ENCODE measurements around the gene S100A4. TPM values are rescaled to one million over a fixed set of nuclear protein-coding genes. Genes with fewer than 3 reads are reported as not detected.
A peak's percentile ranks its signal among the peaks of the same experiment; 100 is the strongest.

S100A4 gene
- total RNA-seq, 1 experiment from 2014 or later: 384 TPM

- ChIA-PET RAD21 (ENCODE audit: low non-redundant PET in 1 of 2, low total read pairs in 2 of 2, uncharacterized antibody in 2 of 2, unreplicated experiment in 2 of 2) (no interaction called here), POLR2A (interaction anchor here (1.0 to 2.1 kb wide), 4 partner anchors 22 to 29 kb away, joined by 3 to 10 read pairs (median 5); no protein-coding TSS in a partner anchor), CTCF (interaction anchor here (3.2 kb wide), 1 partner anchor 27 kb away, joined by 9 read pairs; the partner anchor contains the start of gene S100A2)
- H2AFZ ChIP-seq (ENCODE audit: low read depth, low read length, poor library complexity, severe bottlenecking): no peak overlapping the region
- H3K27me3 ChIP-seq (ENCODE audit: insufficient read depth, low read length): no peaks in the 10 kb centered on the region
- no peak overlapping the region for H3K9ac ChIP-seq (ENCODE audit: low read length)
- no TSS peak for BruUV-seq (replicated peaks)
- intact Hi-C loops (cut with micrococcal nuclease): no loop called here
- no peak for TF ChIP-seq EGR1 (IDR thresholded peaks at IDR 0.05; ENCODE audit: low read depth)
- no peak for TF ChIP-seq YY1 (IDR thresholded peaks at IDR 0.05; ENCODE audit: extremely low read depth, insufficient replicate concordance, low read depth, low read length)
- TF ChIP-seq TCF7L2 (IDR thresholded peaks at IDR 0.05; ENCODE audit: borderline replicate concordance, extremely low read depth, insufficient read depth, insufficient read length): no peak
- TF ChIP-seq REST (IDR thresholded peaks at IDR 0.05; ENCODE audit: low read depth): no peak
- TF ChIP-seq ZFX (IDR thresholded peaks at IDR 0.05): no peak
- no peak for TF ChIP-seq POLR2A (IDR thresholded peaks at IDR 0.05; ENCODE audit: borderline replicate concordance, extremely low read depth, insufficient read depth, insufficient read length)
- no peak for TF ChIP-seq ELF1 (IDR thresholded peaks at IDR 0.05; ENCODE audit: borderline replicate concordance, low read depth)
- TF ChIP-seq ZNF274 (IDR thresholded peaks at IDR 0.05; ENCODE audit: low read depth, low read length): no peak
- no peak for TF ChIP-seq SP1 (IDR thresholded peaks at IDR 0.05; ENCODE audit: low read depth)
- TF ChIP-seq EZH2 (IDR thresholded peaks at IDR 0.05): no peak
- TF ChIP-seq JUND (IDR thresholded peaks at IDR 0.05): no peak
- TF ChIP-seq ZBTB33 (IDR thresholded peaks at IDR 0.05; ENCODE audit: extremely low read depth, insufficient replicate concordance, low read length): no peak
- no peak for TF ChIP-seq CTCF (IDR thresholded peaks at IDR 0.05 in 2 of 3, conservative IDR thresholded peaks at IDR 0.05 in 1 of 3; ENCODE audit: borderline replicate concordance in 1 of 3, insufficient read depth in 1 of 3, low read depth in 2 of 3, low read length in 2 of 3)
- TF ChIP-seq CBX3 (IDR thresholded peaks at IDR 0.05; ENCODE audit: low read depth): no peak
- no peaks in the 10 kb centered on the region for H4K20me1 ChIP-seq (ENCODE audit: insufficient read depth)
- ATAC-seq (no peak), DNase-seq (ENCODE audit: low read depth, low spot score) (no peak)
- H3K27ac ChIP-seq (ENCODE audit: low read depth, low read length): peak overlapping the region; percentile 97
- peaks cover 0 to 5% of the 10 kb centered on the region in 2 experiments; a peak in 1 of 4 replicates for H3K36me3 ChIP-seq (ENCODE audit: control insufficient read depth in 1 of 2, insufficient read depth in 2 of 2, low read length in 2 of 2)
- H3K9me2 ChIP-seq (ENCODE audit: insufficient read depth): no peaks in the 10 kb centered on the region
- no peaks in the 10 kb centered on the region for H3K9me3 ChIP-seq (ENCODE audit: control insufficient read depth in 1 of 2, insufficient read depth in 1 of 2, low read depth in 1 of 2, low read length in 2 of 2)
- peaks cover 79 to 92% of the 10 kb centered on the region in 2 experiments for H3K4me1 ChIP-seq (ENCODE audit: control insufficient read depth in 1 of 2, insufficient read depth in 2 of 2, low read length in 2 of 2)
- no peak overlapping the region for H3K4me3 ChIP-seq (replicated peaks in 1 of 2; ENCODE audit: low read depth in 1 of 2, low read length in 2 of 2)
- 0 out of 2 replicates have a peak overlapping the region, but pooled peaks have one; percentile 9 for H3K4me2 ChIP-seq (ENCODE audit: low read length)
- peaks cover 17% of the 10 kb centered on the region for H3K79me2 ChIP-seq (ENCODE audit: insufficient read depth, low read length)
Measured at GRCh38 chr1:153539395-153540093, 6.1 kb downstream of the S100A4 start.
